ENCODE results near the gene DEAF1. TPM values are rescaled to one million over a fixed set of nuclear protein-coding genes. Genes with fewer than 3 reads are reported as not detected.

Gene DEAF1
- total RNA-seq, 2 experiments from 2014 or later, result 44.0 to 48.8 TPM

DNA sequence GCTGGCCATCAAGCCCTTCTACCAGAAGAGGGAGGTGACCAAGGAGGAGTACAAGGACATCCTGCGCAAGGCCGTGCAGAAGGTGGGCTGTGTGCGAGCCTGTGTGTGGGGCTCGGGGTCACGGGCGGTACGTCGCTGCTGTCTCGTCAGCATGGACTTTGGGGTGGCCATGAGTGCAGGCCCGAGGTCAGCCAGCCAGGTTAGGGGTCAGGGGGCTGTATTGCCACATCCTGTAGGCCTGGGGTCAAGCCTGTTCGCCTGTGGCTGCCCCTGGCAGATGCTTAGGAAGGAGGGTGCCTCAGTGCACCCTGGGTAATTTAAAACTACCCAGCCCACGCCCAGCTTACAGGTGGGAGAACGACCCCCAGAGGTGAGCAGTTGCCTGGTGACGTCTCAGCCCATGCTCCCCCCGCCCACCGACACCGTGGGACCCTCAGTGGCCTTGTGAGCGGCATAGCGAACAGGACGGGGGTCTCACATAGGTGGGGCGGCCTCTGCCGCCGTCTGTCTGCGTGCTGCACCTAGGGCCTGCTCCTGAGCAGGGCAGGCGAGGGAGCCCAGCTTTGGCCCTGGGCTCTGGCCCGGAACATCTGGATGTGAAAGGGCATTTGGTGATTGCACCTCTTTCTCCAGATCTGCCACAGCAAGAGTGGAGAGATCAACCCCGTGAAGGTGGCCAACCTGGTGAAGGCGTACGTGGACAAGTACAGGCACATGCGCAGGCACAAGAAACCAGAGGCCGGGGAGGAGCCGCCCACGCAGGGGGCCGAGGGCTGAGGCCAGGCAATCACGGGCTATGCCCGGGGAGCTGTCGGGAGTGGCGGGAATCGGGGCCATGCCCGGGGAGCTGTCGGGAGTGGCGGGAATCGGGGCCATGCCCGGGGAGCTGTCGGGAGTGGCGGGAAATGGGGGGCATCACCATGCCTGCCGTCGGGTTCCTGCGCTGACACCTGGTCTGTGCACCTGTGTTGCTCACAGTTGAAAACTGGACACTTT, 83.7 kb downstream of the DEAF1 start:
- POLR2A ChIA-PET, result no interaction called here
- Mint-ChIP-seq H3K4me1 (peaks cover 19% of the 10 kb centered on the region), H3K27me3 (no peaks in the 10 kb centered on the region), H3K36me3 (ENCODE audit: low read depth) (peaks cover 45% of the 10 kb centered on the region), H3K4me3 (no peak overlapping the region), H3K27ac (peak overlapping the region; percentile 54), H3K9me3 (no peaks in the 10 kb centered on the region)
- DNase-seq, result no peak
- CTCF ChIA-PET, result interaction anchor here (0.9 to 1.6 kb wide), 6 partner anchors 10 to 111 kb away, joined by 3 to 7 read pairs (median 4); no protein-coding TSS in a partner anchor

DNA sequence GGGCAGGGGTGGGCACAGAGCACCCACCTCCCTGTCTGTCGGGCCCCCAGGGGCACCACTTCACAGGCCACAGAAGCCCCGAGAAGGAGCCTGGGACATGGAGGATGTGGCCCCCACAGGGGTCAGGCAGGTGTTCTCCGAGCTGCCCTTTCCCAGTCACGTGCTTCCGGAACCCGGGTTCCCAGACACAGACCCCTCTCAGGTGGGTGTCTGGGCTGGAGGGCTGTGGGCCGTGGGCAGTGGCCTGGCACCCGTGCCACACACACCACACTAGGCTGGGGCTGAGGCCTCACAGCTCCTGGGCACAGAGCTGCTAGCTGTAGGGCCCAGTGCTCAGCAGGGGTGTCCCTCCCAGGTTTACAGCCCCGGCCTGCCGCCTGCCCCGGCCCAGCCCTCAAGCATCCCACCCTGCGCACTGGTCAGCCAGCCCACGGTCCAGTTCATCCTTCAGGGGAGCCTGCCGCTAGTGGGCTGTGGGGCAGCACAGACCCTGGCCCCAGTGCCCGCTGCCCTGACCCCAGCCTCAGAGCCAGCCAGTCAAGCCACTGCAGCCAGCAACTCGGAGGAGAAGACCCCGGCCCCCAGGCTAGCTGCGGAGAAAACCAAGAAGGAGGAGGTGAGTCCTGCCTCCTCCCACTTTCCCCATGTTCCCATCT, 84.7 kb downstream of the DEAF1 start:
- Mint-ChIP-seq H3K36me3 (ENCODE audit: low read depth) (peaks cover 43% of the 10 kb centered on the region), H3K4me1 (peaks cover 14% of the 10 kb centered on the region), H3K27me3 (no peaks in the 10 kb centered on the region), H3K4me3 (no peak overlapping the region), H3K9me3 (no peaks in the 10 kb centered on the region), H3K27ac (no peak overlapping the region)
- no peak for DNase-seq
- ChIA-PET CTCF (interaction anchor here (1.0 to 1.3 kb wide), 2 partner anchors 29 to 30 kb away, joined by 3 read pairs; no protein-coding TSS in a partner anchor), POLR2A (interaction anchor here (0.7 kb wide), 1 partner anchor 36 kb away, joined by 3 read pairs; no protein-coding TSS in a partner anchor)

DNA sequence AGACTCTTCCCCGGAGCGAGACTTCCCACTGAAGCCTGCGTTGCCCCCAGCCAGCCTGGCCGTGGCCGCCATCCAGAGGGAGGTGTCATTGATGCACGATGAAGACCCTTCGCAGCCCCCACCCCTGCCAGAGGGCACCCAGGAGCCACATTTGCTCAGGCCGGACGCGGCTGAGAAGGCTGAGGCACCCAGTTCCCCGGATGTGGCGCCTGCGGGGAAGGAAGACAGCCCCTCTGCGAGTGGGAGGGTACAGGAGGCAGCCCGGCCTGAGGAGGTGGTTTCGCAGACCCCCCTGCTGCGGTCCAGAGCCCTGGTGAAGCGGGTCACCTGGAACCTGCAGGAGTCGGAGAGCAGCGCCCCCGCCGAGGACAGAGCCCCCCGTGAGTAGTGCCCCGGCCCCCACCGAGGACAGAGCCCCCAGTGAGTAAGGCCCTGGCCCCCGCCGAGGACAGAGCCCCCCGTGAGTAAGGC, 85.6 kb downstream of the DEAF1 start:
- Mint-ChIP-seq H3K4me1 (peaks cover 12% of the 10 kb centered on the region), H3K4me3 (no peak overlapping the region), H3K9me3 (no peaks in the 10 kb centered on the region), H3K27me3 (no peaks in the 10 kb centered on the region), H3K27ac (no peak overlapping the region), H3K36me3 (ENCODE audit: low read depth) (peaks cover 45% of the 10 kb centered on the region)
- no peak for DNase-seq
- ChIA-PET CTCF (no interaction called here), POLR2A (interaction anchor here (0.7 to 1.1 kb wide), 2 partner anchors 33 to 35 kb away, joined by 3 read pairs; partner anchors contain the start of gene PHRF1)

DNA sequence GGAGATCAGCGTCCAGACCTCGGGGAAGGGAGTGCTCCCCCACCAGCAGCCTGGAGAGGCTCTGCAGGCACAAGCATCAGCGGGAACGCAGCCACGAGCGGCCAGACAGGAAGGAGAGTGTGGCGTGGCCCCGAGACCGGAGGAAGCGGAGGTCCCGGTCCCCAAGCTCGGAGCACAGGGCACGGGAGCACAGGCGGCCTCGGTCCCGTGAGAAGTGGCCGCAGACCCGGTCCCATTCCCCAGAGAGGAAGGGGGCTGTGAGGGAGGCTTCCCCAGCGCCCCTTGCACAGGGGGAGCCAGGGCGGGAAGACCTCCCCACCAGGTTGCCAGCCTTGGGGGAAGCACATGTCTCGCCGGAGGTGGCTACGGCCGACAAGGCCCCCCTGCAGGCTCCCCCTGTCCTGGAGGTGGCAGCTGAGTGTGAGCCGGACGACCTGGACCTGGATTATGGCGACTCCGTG, 86.2 kb downstream of the DEAF1 start:
- peaks cover 8% of the 10 kb centered on the region for H3K4me1 Mint-ChIP-seq
- peaks cover 47% of the 10 kb centered on the region for H3K36me3 Mint-ChIP-seq (ENCODE audit: low read depth)
- H3K27ac Mint-ChIP-seq, result peak overlapping the region; percentile 62
- no peaks in the 10 kb centered on the region for H3K9me3 Mint-ChIP-seq
- ChIA-PET CTCF (no interaction called here), POLR2A (interaction anchor here (1.1 kb wide), 1 partner anchor 33 kb away, joined by 3 read pairs; the partner anchor contains the start of gene PHRF1)
- no peak for DNase-seq
- no peak overlapping the region for H3K4me3 Mint-ChIP-seq
- no peaks in the 10 kb centered on the region for H3K27me3 Mint-ChIP-seq

DNA sequence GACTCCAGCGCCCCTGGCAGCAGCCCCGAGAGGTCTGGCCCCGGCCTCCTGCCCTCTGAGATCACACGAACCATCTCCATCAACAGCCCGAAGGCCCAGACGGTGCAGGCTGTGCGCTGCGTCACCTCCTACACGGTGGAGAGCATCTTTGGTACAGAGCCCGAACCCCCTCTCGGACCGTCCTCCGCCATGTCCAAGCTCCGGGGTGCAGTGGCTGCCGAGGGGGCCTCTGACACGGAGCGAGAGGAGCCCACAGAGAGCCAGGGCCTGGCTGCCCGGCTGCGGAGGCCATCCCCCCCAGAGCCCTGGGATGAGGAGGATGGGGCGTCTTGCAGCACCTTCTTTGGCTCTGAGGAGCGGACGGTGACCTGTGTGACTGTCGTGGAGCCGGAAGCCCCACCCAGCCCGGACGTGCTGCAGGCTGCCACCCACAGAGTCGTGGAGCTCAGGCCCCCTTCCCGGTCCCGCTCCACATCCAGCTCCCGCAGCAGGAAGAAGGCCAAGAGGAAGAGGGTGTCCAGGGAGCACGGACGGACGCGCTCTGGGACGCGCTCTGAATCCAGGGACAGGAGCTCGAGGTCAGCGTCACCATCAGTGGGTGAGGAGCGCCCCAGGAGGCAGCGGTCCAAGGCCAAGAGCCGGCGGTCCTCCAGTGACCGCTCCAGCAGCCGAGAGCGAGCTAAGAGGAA, 86.9 kb downstream of the DEAF1 start:
- ChIA-PET POLR2A (interaction anchor here (1.1 kb wide), 1 partner anchor 32 kb away, joined by 3 read pairs; the partner anchor contains the start of gene PHRF1), CTCF (interaction anchor here (1.3 kb wide), 1 partner anchor 9 kb away, joined by 4 read pairs; no protein-coding TSS in a partner anchor)
- no peaks in the 10 kb centered on the region for H3K27me3 Mint-ChIP-seq
- no peak overlapping the region for H3K4me3 Mint-ChIP-seq
- no peak for DNase-seq
- H3K36me3 Mint-ChIP-seq (ENCODE audit: low read depth), result peaks cover 42% of the 10 kb centered on the region
- H3K9me3 Mint-ChIP-seq, result no peaks in the 10 kb centered on the region
- peaks cover 4% of the 10 kb centered on the region for H3K4me1 Mint-ChIP-seq
- H3K27ac Mint-ChIP-seq, result no peak overlapping the region

DNA sequence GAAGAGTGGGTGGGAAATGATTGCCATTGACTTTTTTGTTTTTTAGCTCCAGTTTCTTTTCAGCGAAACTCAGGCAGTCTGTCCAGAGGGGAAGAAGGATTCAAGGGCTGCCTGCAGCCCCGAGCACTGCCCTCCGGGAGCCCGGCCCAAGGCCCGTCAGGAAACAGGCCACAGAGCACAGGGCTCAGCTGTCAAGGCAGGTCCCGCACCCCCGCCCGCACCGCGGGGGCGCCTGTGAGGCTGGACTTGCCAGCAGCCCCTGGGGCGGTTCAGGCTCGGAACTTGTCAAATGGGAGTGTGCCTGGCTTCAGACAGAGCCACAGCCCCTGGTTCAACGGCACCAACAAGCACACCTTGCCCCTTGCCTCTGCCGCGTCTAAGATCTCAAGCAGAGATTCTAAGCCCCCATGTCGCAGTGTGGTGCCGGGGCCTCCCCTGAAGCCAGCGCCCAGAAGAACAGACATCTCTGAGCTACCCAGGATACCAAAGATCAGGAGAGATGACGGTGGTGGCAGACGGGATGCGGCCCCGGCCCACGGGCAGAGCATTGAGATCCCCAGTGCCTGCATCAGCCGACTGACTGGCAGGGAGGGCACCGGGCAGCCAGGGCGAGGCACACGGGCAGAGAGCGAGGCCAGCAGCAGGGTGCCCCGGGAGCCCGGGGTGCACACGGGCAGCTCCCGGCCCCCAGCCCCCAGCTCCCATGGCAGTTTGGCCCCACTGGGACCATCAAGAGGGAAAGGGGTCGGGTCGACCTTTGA, 87.8 kb downstream of the DEAF1 start:
- Mint-ChIP-seq H3K4me1 (peaks cover 2% of the 10 kb centered on the region), H3K27ac (no peak overlapping the region), H3K27me3 (no peaks in the 10 kb centered on the region), H3K4me3 (no peak overlapping the region), H3K36me3 (ENCODE audit: low read depth) (peaks cover 39% of the 10 kb centered on the region), H3K9me3 (no peaks in the 10 kb centered on the region)
- ChIA-PET POLR2A (no interaction called here), CTCF (interaction anchor here (0.7 to 1.3 kb wide), 3 partner anchors 8 to 31 kb away, joined by 3 to 4 read pairs (median 4); partner anchors contain the start of gene PHRF1)
- DNase-seq, result no peak

DNA sequence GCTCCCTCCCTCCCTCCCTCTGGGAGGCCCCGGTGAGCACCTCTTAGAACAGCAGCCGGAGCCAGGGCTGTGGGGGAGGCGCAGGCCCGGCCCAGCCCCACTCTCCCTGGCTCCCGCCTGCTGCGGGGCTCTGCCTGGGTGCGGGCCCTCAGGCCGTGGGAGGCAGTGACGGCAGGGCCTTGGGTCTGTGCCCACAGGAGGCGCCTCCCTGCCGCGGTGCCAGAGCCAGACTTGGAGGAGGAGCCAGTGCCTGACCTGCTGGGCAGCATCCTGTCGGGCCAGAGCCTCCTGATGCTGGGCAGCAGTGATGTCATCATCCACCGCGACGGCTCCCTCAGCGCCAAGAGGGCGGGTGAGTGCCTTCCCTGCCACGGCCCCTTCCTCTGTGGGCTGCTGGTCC, 88.8 kb downstream of the DEAF1 start:
- Mint-ChIP-seq H3K36me3 (ENCODE audit: low read depth) (peaks cover 39% of the 10 kb centered on the region), H3K4me3 (no peak overlapping the region), H3K4me1 (no peaks in the 10 kb centered on the region), H3K9me3 (no peaks in the 10 kb centered on the region), H3K27me3 (no peaks in the 10 kb centered on the region), H3K27ac (no peak overlapping the region)
- POLR2A ChIA-PET, result no interaction called here
- no peak for DNase-seq
- CTCF ChIA-PET, result interaction anchor here (1.3 kb wide), 1 partner anchor 12 kb away, joined by 3 read pairs; no protein-coding TSS in a partner anchor

DNA sequence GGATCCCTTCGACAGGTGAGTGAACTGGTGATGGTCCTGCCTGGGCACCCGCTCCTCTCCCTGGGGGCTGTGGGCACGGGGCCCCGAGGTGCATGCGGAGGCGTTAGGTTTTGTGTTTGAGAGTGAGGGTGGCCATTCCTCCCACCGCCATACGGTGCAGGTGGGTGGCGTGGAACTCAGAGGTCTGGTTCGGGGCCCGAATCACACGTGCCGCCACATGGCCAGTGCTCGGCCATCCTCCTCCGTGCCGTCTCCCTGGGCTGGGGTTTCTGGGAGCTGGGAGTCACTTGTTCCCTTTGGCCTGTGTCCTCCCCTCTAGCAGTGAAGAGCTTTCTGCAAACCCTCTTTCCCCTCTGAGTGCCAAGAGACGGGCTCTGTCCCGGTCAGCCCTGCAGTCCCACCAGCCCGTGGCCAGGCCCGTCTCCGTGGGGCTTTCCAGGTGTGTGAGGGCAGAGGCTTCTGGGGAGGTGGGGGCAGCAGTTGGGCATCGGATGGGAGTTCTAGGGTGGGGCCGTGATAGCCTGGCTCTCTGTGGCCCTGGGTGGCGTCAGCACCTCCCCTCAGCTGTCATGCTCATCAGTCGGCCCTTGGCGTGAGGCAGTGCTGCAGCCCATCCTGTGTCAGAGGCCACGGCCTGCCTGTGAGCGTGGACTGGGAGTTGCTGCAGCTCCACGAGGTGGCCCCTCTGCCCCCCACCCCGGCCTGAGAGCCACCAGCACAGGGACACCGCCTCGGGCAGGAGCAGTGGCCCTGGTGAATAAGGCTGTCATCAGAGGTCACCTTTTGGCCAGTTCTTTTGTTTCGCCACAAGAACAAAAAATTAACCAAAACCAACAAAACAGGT, 89.5 kb downstream of the DEAF1 start:
- ChIA-PET CTCF (interaction anchor here (1.0 to 1.2 kb wide), 2 partner anchors 18 to 22 kb away, joined by 3 to 6 read pairs; no protein-coding TSS in a partner anchor), POLR2A (no interaction called here)
- Mint-ChIP-seq H3K4me3 (no peak overlapping the region), H3K27me3 (no peaks in the 10 kb centered on the region), H3K9me3 (no peaks in the 10 kb centered on the region), H3K4me1 (no peaks in the 10 kb centered on the region), H3K36me3 (ENCODE audit: low read depth) (peaks cover 34% of the 10 kb centered on the region), H3K27ac (no peak overlapping the region)
- DNase-seq, result no peak

DNA sequence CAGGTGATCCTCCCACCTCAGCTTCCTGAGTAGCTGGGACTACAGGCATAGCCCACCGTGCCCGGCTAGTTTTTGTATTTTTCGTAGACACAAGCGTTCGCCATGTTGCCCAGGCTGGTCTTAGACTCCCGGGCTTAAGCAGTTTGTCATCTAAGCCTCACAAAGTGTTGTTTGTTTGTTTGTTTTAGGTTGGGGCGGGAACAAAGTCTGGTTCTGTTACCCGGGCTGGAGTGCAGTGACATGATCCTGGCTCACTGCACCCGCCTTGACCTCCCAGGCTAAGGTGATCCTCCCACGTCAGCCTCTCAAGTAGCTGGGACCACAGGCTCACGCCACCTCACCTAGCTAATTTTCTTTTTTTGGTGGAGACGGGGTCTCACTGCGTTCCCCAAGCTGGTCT, 91.9 kb downstream of the DEAF1 start:
- H3K9me3 Mint-ChIP-seq, result no peaks in the 10 kb centered on the region
- H3K27ac Mint-ChIP-seq, result no peak overlapping the region
- POLR2A ChIA-PET, result no interaction called here
- CTCF ChIA-PET, result interaction anchor here (0.9 to 2.0 kb wide), 2 partner anchors 12 to 18 kb away, joined by 3 to 4 read pairs; no protein-coding TSS in a partner anchor
- H3K27me3 Mint-ChIP-seq, result no peaks in the 10 kb centered on the region
- no peaks in the 10 kb centered on the region for H3K4me1 Mint-ChIP-seq
- H3K36me3 Mint-ChIP-seq (ENCODE audit: low read depth), result peaks cover 42% of the 10 kb centered on the region
- DNase-seq, result no peak
- no peak overlapping the region for H3K4me3 Mint-ChIP-seq

DNA sequence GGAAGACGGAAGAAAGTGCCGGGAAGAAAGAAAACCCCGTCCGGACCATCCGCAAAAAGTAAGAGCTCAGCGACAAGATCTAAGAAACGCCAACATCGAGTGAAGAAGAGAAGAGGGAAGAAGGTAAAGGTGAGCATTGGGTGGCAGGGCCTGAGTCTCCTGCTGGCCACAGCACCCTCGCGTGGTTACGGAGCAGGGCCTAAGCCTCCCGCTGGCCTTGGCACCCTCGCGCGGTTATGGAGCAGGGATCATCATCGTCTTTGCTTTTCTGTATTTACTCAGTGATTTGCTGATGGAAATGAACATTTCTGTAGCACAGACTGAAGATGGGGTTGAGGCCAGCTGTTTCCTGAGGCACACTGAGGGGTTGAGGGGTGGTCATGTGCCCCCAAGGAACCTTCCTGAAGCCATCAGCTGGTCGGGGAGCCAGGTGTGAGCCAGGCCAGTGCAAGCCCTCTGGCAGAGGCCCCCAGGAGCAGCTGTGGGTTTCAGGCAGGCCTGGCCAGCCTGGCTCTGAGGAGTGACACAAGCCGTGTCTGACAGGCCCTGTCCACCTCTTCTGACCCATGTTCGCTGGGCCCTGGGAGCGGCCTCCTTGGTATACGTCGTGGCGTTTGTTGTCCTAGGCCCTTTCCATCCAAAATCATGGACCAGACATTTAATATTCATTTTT, 93.3 kb downstream of the DEAF1 start:
- no peak for DNase-seq
- Mint-ChIP-seq H3K9me3 (no peaks in the 10 kb centered on the region), H3K36me3 (ENCODE audit: low read depth) (peaks cover 43% of the 10 kb centered on the region), H3K27me3 (no peaks in the 10 kb centered on the region), H3K4me1 (peaks cover 4% of the 10 kb centered on the region), H3K27ac (peak overlapping the region; percentile 74), H3K4me3 (no peak overlapping the region)
- ChIA-PET CTCF (interaction anchor here (0.5 to 1.4 kb wide), 3 partner anchors 10 to 1703 kb away, joined by 3 to 5 read pairs (median 3); no protein-coding TSS in a partner anchor), POLR2A (no interaction called here)

All from activated CD4-positive, alpha-beta T cell treated with anti-CD3 and anti-CD28 coated beads, Interleukin-2, amount 10 ng/mL, durations not matched to agents 7 days and 5 days (primary cell).